Measurements from ENCODE around the gene ADAMTS2.

ADAMTS2 gene

GRCh38 chr5:179225387-179225786 is 119.9 kb downstream of the ADAMTS2 start:
- Histone ChIP-seq H4K8ac (ENCODE audit: low read depth, low read length) (no peak overlapping the region), H3K23ac (ENCODE audit: low read depth, low read length, poor library complexity) (peak overlapping the region; percentile 30), H3K4me1 (ENCODE audit: control insufficient read depth in 2 of 2, insufficient read depth in 1 of 2, low read depth in 1 of 2, low read length in 2 of 2) (peaks cover 0 to 14% of the 10 kb centered on the region in 2 donors), H3K4ac (ENCODE audit: low read length) (no peak overlapping the region), H2BK15ac (ENCODE audit: low read length) (no peak overlapping the region), H3K27ac (replicated peaks; ENCODE audit: low read length) (no peak overlapping the region), H2BK120ac (ENCODE audit: low read depth, low read length) (no peak overlapping the region), H3K36me3 (replicated peaks in 1 of 2; ENCODE audit: control insufficient read depth in 2 of 2, insufficient read depth in 2 of 2, low read length in 2 of 2) (peaks cover 0 to 7% of the 10 kb centered on the region in 2 donors), H3K4me2 (ENCODE audit: insufficient read depth, low read length, poor library complexity, severe bottlenecking) (no peak overlapping the region), H2BK12ac (ENCODE audit: low read length) (no peak overlapping the region), H2AFZ (ENCODE audit: low read length) (no peak overlapping the region), H3K79me1 (ENCODE audit: low read depth, low read length) (peaks cover 2% of the 10 kb centered on the region), H3K4me3 (ENCODE audit: low read length in 2 of 2) (no peak overlapping the region), H3K9ac (ENCODE audit: low read depth, low read length, poor library complexity) (no peak overlapping the region), H3K27me3 (ENCODE audit: control insufficient read depth in 3 of 3, insufficient read depth in 3 of 3, low read depth in 1 of 3, low read length in 3 of 3) (peaks cover 0 to 2% (median 0%) of the 10 kb centered on the region in 3 experiments), H4K91ac (ENCODE audit: low read depth, low read length, poor library complexity) (no peak overlapping the region), H3K18ac (ENCODE audit: low read length) (no peak overlapping the region), H2AK5ac (ENCODE audit: low read depth, low read length) (peak overlapping the region; percentile 9), H2BK5ac (ENCODE audit: low read length) (no peak overlapping the region), H3K9me3 (replicated peaks in 1 of 2; ENCODE audit: control insufficient read depth in 2 of 2, insufficient read depth in 1 of 2, low read depth in 1 of 2, low read length in 2 of 2) (peaks cover 17 to 19% of the 10 kb centered on the region in 2 donors), H3K14ac (ENCODE audit: low read length) (no peak overlapping the region)
- DNase-seq (ENCODE audit: low spot score) = no peak
- WGBS, 2 donors (ENCODE audit: extremely low coverage in 2 of 2, insufficient read length in 2 of 2, insufficient replicate concordance in 1 of 2) = no CpG with 5 or more reads among the region's 19 CpGs

DNA sequence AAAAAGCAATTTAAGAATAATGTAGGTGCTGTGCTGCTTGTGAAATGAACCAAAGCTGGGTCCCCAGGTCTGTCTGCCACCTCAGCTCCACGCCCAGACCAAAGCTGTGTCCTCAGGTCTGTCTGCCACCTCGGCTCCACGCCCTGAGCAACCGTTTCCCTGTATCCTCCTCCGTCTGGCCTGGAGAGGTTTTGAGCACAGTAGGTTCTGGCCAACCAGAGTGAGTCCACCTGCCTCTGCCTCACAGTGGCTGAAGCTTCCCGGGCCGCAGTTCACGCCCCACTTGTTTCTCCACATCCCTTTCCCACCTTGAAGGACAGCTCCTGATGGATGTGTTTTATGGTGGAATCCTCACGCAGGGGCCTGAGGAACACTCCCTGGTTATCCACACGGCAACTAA is 120.5 kb downstream of the ADAMTS2 start:
- H2AFZ ChIP-seq (ENCODE audit: low read length) = no peak overlapping the region
- no peak overlapping the region for H4K91ac ChIP-seq (ENCODE audit: low read depth, low read length, poor library complexity)
- H3K9ac ChIP-seq (ENCODE audit: low read depth, low read length, poor library complexity) = no peak overlapping the region
- H3K27me3 ChIP-seq (ENCODE audit: control insufficient read depth in 3 of 3, insufficient read depth in 3 of 3, low read depth in 1 of 3, low read length in 3 of 3) = peaks cover 0 to 2% (median 0%) of the 10 kb centered on the region in 3 experiments
- H2BK120ac ChIP-seq (ENCODE audit: low read depth, low read length) = no peak overlapping the region
- peaks cover 0 to 7% of the 10 kb centered on the region in 2 donors for H3K36me3 ChIP-seq (replicated peaks in 1 of 2; ENCODE audit: control insufficient read depth in 2 of 2, insufficient read depth in 2 of 2, low read length in 2 of 2)
- H3K4ac ChIP-seq (ENCODE audit: low read length) = no peak overlapping the region
- H4K8ac ChIP-seq (ENCODE audit: low read depth, low read length) = no peak overlapping the region
- H3K23ac ChIP-seq (ENCODE audit: low read depth, low read length, poor library complexity) = no peak overlapping the region
- H3K14ac ChIP-seq (ENCODE audit: low read length) = peak overlapping the region; percentile 10
- WGBS, 2 donors (ENCODE audit: extremely low coverage in 2 of 2, insufficient read length in 2 of 2, insufficient replicate concordance in 1 of 2) = no CpG with 5 or more reads among the region's 10 CpGs
- peaks cover 17 to 19% of the 10 kb centered on the region in 2 donors for H3K9me3 ChIP-seq (replicated peaks in 1 of 2; ENCODE audit: control insufficient read depth in 2 of 2, insufficient read depth in 1 of 2, low read depth in 1 of 2, low read length in 2 of 2)
- H3K27ac ChIP-seq (replicated peaks; ENCODE audit: low read length) = no peak overlapping the region
- DNase-seq (ENCODE audit: low spot score) = no peak
- peaks cover 2% of the 10 kb centered on the region for H3K79me1 ChIP-seq (ENCODE audit: low read depth, low read length)
- H3K4me2 ChIP-seq (ENCODE audit: insufficient read depth, low read length, poor library complexity, severe bottlenecking) = no peak overlapping the region
- no peak overlapping the region for H3K4me3 ChIP-seq (ENCODE audit: low read length in 2 of 2)
- H3K4me1 ChIP-seq (ENCODE audit: control insufficient read depth in 2 of 2, insufficient read depth in 1 of 2, low read depth in 1 of 2, low read length in 2 of 2) = peaks cover 0 to 14% of the 10 kb centered on the region in 2 donors
- no peak overlapping the region for H2BK5ac ChIP-seq (ENCODE audit: low read length)
- no peak overlapping the region for H2AK5ac ChIP-seq (ENCODE audit: low read depth, low read length)
- no peak overlapping the region for H3K18ac ChIP-seq (ENCODE audit: low read length)
- no peak overlapping the region for H2BK15ac ChIP-seq (ENCODE audit: low read length)
- H2BK12ac ChIP-seq (ENCODE audit: low read length) = no peak overlapping the region

- no CpG with 5 or more reads among the region's 25 CpGs for WGBS, 2 donors (ENCODE audit: extremely low coverage in 2 of 2, insufficient read length in 2 of 2, insufficient replicate concordance in 1 of 2)
- H3K9me3 ChIP-seq (replicated peaks in 1 of 2; ENCODE audit: control insufficient read depth in 2 of 2, insufficient read depth in 1 of 2, low read depth in 1 of 2, low read length in 2 of 2) = peaks cover 17 to 21% of the 10 kb centered on the region in 2 donors
- no peak overlapping the region for H4K8ac ChIP-seq (ENCODE audit: low read depth, low read length)
These were observed 121.3 kb downstream of the ADAMTS2 start for GRCh38 chr5:179223961-179224360.

DNA sequence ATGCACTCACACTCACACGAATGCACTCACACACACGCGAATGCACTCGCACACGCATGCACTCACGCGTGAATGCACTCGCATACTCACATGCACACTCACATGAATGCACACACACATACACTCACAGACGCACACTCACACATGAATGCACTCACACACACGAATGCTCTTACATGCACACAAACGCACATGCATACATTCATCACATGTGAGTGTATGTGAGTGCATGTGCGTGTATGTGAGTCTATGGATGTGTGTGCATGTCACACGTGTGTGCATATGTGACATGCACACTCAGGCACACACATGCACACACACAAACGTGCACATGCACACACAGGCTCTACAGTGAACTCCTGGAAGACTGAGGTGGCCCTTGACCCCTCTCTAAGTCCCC is 121.7 kb downstream of the ADAMTS2 start:
- peak overlapping the region; percentile 64 for H4K91ac ChIP-seq (ENCODE audit: low read depth, low read length, poor library complexity)
- H3K9ac ChIP-seq (ENCODE audit: low read depth, low read length, poor library complexity) = peak overlapping the region; percentile 65
- H2BK120ac ChIP-seq (ENCODE audit: low read depth, low read length) = no peak overlapping the region
- H4K8ac ChIP-seq (ENCODE audit: low read depth, low read length) = no peak overlapping the region
- H2BK5ac ChIP-seq (ENCODE audit: low read length) = no peak overlapping the region
- no peak overlapping the region for H2AK5ac ChIP-seq (ENCODE audit: low read depth, low read length)
- H3K79me1 ChIP-seq (ENCODE audit: low read depth, low read length) = peaks cover 2% of the 10 kb centered on the region
- no peak for DNase-seq (ENCODE audit: low spot score)
- peaks cover 0 to 10% of the 10 kb centered on the region in 2 donors for H3K4me1 ChIP-seq (ENCODE audit: control insufficient read depth in 2 of 2, insufficient read depth in 1 of 2, low read depth in 1 of 2, low read length in 2 of 2)
- no peak overlapping the region for H3K4ac ChIP-seq (ENCODE audit: low read length)
- peak overlapping the region; percentile 75 for H3K23ac ChIP-seq (ENCODE audit: low read depth, low read length, poor library complexity)
- H2BK12ac ChIP-seq (ENCODE audit: low read length) = no peak overlapping the region
- H3K36me3 ChIP-seq (replicated peaks in 1 of 2; ENCODE audit: control insufficient read depth in 2 of 2, insufficient read depth in 2 of 2, low read length in 2 of 2) = peaks cover 0 to 7% of the 10 kb centered on the region in 2 donors
- H3K4me3 ChIP-seq (ENCODE audit: low read length in 2 of 2) = peak overlapping the region in 1 of 2 donors; percentile 66
- H2BK15ac ChIP-seq (ENCODE audit: low read length) = no peak overlapping the region
- H2AFZ ChIP-seq (ENCODE audit: low read length) = no peak overlapping the region
- H3K14ac ChIP-seq (ENCODE audit: low read length) = no peak overlapping the region
- peaks cover 0 to 2% (median 0%) of the 10 kb centered on the region in 3 experiments for H3K27me3 ChIP-seq (ENCODE audit: control insufficient read depth in 3 of 3, insufficient read depth in 3 of 3, low read depth in 1 of 3, low read length in 3 of 3)
- H3K4me2 ChIP-seq (ENCODE audit: insufficient read depth, low read length, poor library complexity, severe bottlenecking) = no peak overlapping the region
- WGBS, 2 donors (ENCODE audit: extremely low coverage in 2 of 2, insufficient read length in 2 of 2, insufficient replicate concordance in 1 of 2) = no CpG with 5 or more reads among the region's 14 CpGs
- H3K27ac ChIP-seq (replicated peaks; ENCODE audit: low read length) = no peak overlapping the region
- peaks cover 17 to 21% of the 10 kb centered on the region in 2 donors for H3K9me3 ChIP-seq (replicated peaks in 1 of 2; ENCODE audit: control insufficient read depth in 2 of 2, insufficient read depth in 1 of 2, low read depth in 1 of 2, low read length in 2 of 2)
- no peak overlapping the region for H3K18ac ChIP-seq (ENCODE audit: low read length)

More at GRCh38 chr5:179223961-179224360, 121.3 kb downstream of the ADAMTS2 start:
- H4K91ac ChIP-seq (ENCODE audit: low read depth, low read length, poor library complexity) = no peak overlapping the region
- H3K18ac ChIP-seq (ENCODE audit: low read length) = no peak overlapping the region
- H3K4ac ChIP-seq (ENCODE audit: low read length) = no peak overlapping the region
- H3K23ac ChIP-seq (ENCODE audit: low read depth, low read length, poor library complexity) = peak overlapping the region; percentile 70
- H3K4me3 ChIP-seq (ENCODE audit: low read length in 2 of 2) = no peak overlapping the region
- H3K9ac ChIP-seq (ENCODE audit: low read depth, low read length, poor library complexity) = no peak overlapping the region
- H3K27me3 ChIP-seq (ENCODE audit: control insufficient read depth in 3 of 3, insufficient read depth in 3 of 3, low read depth in 1 of 3, low read length in 3 of 3) = peaks cover 0 to 2% (median 0%) of the 10 kb centered on the region in 3 experiments
- peaks cover 0 to 14% of the 10 kb centered on the region in 2 donors for H3K4me1 ChIP-seq (ENCODE audit: control insufficient read depth in 2 of 2, insufficient read depth in 1 of 2, low read depth in 1 of 2, low read length in 2 of 2)
- H2BK120ac ChIP-seq (ENCODE audit: low read depth, low read length) = no peak overlapping the region
- H2AFZ ChIP-seq (ENCODE audit: low read length) = no peak overlapping the region
- no peak overlapping the region for H2BK15ac ChIP-seq (ENCODE audit: low read length)
- peaks cover 0 to 7% of the 10 kb centered on the region in 2 donors for H3K36me3 ChIP-seq (replicated peaks in 1 of 2; ENCODE audit: control insufficient read depth in 2 of 2, insufficient read depth in 2 of 2, low read length in 2 of 2)
- H3K4me2 ChIP-seq (ENCODE audit: insufficient read depth, low read length, poor library complexity, severe bottlenecking) = no peak overlapping the region
- peak overlapping the region; percentile 22 for H3K14ac ChIP-seq (ENCODE audit: low read length)
- no peak overlapping the region for H2AK5ac ChIP-seq (ENCODE audit: low read depth, low read length)
- peaks cover 2% of the 10 kb centered on the region for H3K79me1 ChIP-seq (ENCODE audit: low read depth, low read length)
- no peak for DNase-seq (ENCODE audit: low spot score)
- no peak overlapping the region for H2BK12ac ChIP-seq (ENCODE audit: low read length)
- no peak overlapping the region for H3K27ac ChIP-seq (replicated peaks; ENCODE audit: low read length)
- H2BK5ac ChIP-seq (ENCODE audit: low read length) = no peak overlapping the region
